HEK293T (cell line): Measurements from ENCODE around the gene ZDHHC9.

Source experiments
- BHLHE40 ChIP-seq: fragments of 450-650 bp; IDR thresholded peaks from 2 replicates; pipeline ENCODE4 v1.6.1; 2016; ENCODE audit warnings: mild to moderate bottlenecking, moderate library complexity, borderline replicate concordance
- FOXA1 ChIP-seq: fragments of 450-650 bp; IDR thresholded peaks from 2 replicates; pipeline ENCODE4 v1.6.1; 2016; ENCODE audit warnings: mild to moderate bottlenecking
- HDGF ChIP-seq: fragments of 450-650 bp; IDR thresholded peaks from 2 replicates; pipeline ENCODE4 v1.6.1; 2017; ENCODE audit warnings: antibody characterized with exemption, borderline replicate concordance
- L3MBTL2 ChIP-seq: fragments of 450-650 bp; conservative IDR thresholded peaks from 2 replicates; pipeline ENCODE4 v1.6.1; 2016; ENCODE audit warnings: mild to moderate bottlenecking
- SUZ12 ChIP-seq: fragments of 450-650 bp; IDR thresholded peaks from 2 replicates; pipeline ENCODE4 v1.6.1; 2016; ENCODE audit warnings: mild to moderate bottlenecking

DNA sequence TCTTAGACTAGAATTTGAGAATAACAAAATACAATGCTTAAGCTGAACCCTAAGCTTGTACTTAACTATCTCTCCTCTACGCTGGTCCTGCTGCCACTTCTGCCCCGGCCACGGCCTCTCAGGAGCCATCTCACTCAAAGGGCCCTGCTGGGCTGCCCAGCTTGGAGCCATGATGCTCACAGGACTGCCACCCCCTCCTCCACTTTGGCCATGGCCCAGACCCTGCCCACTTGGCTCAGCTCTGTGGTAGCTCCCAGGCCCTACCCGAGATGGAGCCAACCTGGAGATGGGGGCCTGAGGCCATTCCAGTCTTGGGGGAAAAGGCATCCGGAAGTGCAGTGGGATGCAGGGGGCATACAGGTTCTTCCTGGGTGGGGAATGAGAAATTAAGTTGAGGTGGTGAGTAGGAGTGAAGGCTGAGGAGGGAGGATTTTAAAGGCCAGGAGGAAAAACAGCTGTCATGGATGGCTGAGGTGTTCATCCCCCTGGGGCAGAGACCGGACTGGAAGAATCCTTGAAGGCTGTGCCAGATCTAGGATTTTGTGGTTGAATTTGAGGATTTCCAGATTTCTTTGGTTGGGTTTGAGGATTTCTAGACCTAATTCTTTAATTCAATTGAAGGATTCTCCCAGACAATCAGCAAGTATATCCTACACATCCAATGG, 63.1 kb downstream of the ZDHHC9 start:
- TF ChIP-seq SUZ12 (no peak), HDGF (no peak), L3MBTL2 (no peak), BHLHE40 (no peak), FOXA1 (no peak)
